Neuron (in vitro differentiated cells): ENCODE data around the gene PHC3.
"Not testable (repeated sequence)": the region's sequence is repeated elsewhere in the genome, so short reads cannot be mapped to it uniquely, and the experiment has no call there.

Source experiments
- H2AFZ ChIP-seq: one replicate; pipeline ENCODE4 v1.6.1; 2013; ENCODE audit warnings: low read depth, mild to moderate bottlenecking, inconsistent platforms, low read length, moderate library complexity
- H3K27me3 ChIP-seq: one replicate; pipeline ENCODE4 v1.6.1; 2013; ENCODE audit warnings: low read length; ENCODE audit not compliant: insufficient read depth
- H3K36me3 ChIP-seq: one replicate; pipeline ENCODE4 v1.6.1; 2013; ENCODE audit warnings: low read length; ENCODE audit not compliant: insufficient read depth
- H3K4me1 ChIP-seq: one replicate; pipeline ENCODE4 v1.6.1; 2013; ENCODE audit warnings: low read length; ENCODE audit not compliant: insufficient read depth
- H3K4me3 ChIP-seq: 2 replicates; pipeline ENCODE4 v1.5.1; 2013; ENCODE audit warnings: mild to moderate bottlenecking, low read length, moderate library complexity
- H3K9me3 ChIP-seq: one replicate; pipeline ENCODE4 v1.6.1; 2013; ENCODE audit warnings: low read length

The PHC3 gene

GRCh38 chr3:170180908-170181885 is at the start of gene PHC3:
PHC3 (minus strand) TSS chr3:170181733; CDS start chr3:170181715, 18 bp downstream.
- peak within 1 kb of the TSS; percentile 78 for H3K4me3 ChIP-seq
- no peaks in the 10 kb centered on the region for H3K27me3 ChIP-seq
- H3K9me3 ChIP-seq, result no peaks in the 10 kb centered on the region
- peaks cover 21% of the 10 kb centered on the region for H3K36me3 ChIP-seq
- H2AFZ ChIP-seq, result peak within 1 kb of the TSS; percentile 79
- H3K4me1 ChIP-seq, result peaks cover 11% of the 10 kb centered on the region

DNA sequence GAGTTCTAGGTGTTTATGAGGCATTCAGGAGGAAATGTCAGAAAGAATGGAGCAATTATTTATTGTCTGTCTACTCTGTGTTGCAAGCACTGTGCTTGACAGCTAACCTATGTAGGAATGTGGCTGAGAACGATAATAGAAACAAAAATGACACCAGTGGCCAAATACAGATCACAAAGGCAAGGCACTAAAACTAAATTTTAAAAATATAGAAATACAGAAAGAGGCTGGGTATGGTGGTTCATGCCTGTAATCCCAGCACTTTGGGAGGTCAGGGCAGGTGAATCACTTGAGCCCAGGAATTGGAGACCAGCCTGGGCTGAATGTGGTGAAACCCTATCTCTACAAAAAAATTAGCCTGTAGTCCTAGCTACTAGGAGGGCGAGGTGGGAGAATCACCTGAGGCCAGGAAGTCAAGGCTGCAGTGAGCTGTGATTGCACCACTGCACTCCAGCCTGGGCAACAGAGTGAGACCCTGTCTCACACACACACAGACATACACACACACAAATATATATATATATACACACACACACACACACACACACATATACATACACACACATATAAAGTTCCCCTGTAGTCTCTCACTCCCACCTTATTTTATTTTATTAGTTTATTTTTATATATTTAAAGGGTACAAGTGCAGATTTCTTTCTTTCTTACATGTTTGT is 46.7 kb upstream of the PHC3 start:
- no peak overlapping the region for H2AFZ ChIP-seq
- peaks cover 12% of the 10 kb centered on the region for H3K4me1 ChIP-seq
- no peaks in the 10 kb centered on the region for H3K9me3 ChIP-seq
- no peaks in the 10 kb centered on the region for H3K27me3 ChIP-seq
- no peaks in the 10 kb centered on the region for H3K36me3 ChIP-seq
- H3K4me3 ChIP-seq, result no peak overlapping the region

- no peak overlapping the region for H3K4me3 ChIP-seq
- peaks cover 12% of the 10 kb centered on the region for H3K4me1 ChIP-seq
- H2AFZ ChIP-seq, result no peak overlapping the region
- H3K9me3 ChIP-seq, result no peaks in the 10 kb centered on the region
- H3K36me3 ChIP-seq, result no peaks in the 10 kb centered on the region
- H3K27me3 ChIP-seq, result no peaks in the 10 kb centered on the region
These were observed 45.0 kb upstream of the PHC3 start for GRCh38 chr3:170226426-170226960.

DNA sequence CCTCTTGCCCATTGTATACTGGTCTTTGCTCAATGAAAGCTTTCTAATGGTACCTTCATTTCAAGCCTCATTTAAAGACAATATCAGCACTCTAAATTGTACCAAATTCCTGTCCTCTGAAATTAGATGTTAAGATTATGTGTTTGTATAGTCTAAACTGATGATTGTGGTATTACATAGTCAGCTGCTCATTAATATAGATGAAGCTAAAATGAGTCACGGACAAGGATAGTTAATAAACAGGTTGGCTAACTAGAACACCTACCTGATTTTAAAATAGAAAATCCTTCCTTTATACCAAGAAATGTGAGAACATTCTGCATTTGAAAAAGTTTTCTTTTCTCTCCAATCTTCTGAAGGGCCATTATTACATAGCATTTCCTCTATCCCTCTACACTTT is 43.6 kb upstream of the PHC3 start:
- no peaks in the 10 kb centered on the region for H3K9me3 ChIP-seq
- no peak overlapping the region for H3K4me3 ChIP-seq
- peaks cover 12% of the 10 kb centered on the region for H3K4me1 ChIP-seq
- no peaks in the 10 kb centered on the region for H3K27me3 ChIP-seq
- no peaks in the 10 kb centered on the region for H3K36me3 ChIP-seq
- H2AFZ ChIP-seq, result no peak overlapping the region

DNA sequence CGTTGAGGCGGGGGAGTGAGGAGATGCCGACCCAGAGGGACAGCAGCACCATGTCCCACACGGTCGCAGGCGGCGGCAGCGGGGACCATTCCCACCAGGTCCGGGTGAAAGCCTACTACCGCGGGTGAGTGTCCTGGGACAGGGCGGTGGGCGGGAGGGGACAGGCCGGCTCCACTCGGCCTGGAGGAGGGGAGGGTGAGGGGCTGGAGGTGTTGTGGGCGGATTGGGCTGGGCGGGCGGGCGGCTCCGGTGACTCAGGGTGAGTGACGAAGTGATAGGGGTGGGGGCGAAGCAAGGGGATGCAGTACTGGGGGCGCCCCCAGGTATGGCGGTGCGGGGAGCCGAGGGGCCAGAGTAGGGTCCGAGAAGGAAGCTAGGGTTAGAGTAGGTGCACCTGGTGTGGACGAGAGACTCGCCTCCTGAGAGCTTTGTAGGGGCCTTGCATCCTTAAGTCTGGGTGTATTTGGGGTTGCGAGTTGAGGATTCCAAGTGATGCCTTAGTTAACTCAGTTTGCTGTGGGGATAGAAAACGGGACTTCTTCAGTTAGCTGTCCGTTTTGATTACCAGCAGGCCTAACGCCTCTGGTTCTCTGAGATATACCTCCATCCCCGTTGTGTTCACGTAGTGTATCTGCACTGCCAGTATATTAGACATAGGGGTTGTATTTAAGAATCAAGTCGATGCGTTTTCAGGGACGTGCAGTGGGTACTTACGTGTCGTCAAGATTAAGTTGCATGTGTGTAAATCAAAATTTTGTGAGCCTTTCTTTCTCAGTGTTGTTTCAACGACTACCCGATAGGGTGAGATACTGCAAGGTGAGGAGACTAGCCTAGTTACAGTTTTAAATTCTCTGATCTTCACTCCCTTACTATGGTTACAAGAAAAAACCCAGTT is 41.4 kb upstream of the PHC3 start:
- H3K36me3 ChIP-seq, result no peaks in the 10 kb centered on the region
- H3K4me3 ChIP-seq, result peak overlapping the region; percentile 82
- H2AFZ ChIP-seq, result peak overlapping the region; percentile 75
- no peaks in the 10 kb centered on the region for H3K9me3 ChIP-seq
- peaks cover 12% of the 10 kb centered on the region for H3K4me1 ChIP-seq
- H3K27me3 ChIP-seq, result no peaks in the 10 kb centered on the region

GRCh38 chr3:170221924-170222646 is 40.6 kb upstream of the PHC3 start, which contains the start of gene PRKCI:
PRKCI (plus strand) TSS chr3:170222424; CDS start chr3:170222670, 246 bp downstream.
- H3K9me3 ChIP-seq, result no peaks in the 10 kb centered on the region
- H2AFZ ChIP-seq, result peak within 1 kb of the TSS; percentile 75
- peak within 1 kb of the TSS; percentile 82 for H3K4me3 ChIP-seq
- peaks cover 12% of the 10 kb centered on the region for H3K4me1 ChIP-seq
- H3K27me3 ChIP-seq, result no peaks in the 10 kb centered on the region
- no peaks in the 10 kb centered on the region for H3K36me3 ChIP-seq

DNA sequence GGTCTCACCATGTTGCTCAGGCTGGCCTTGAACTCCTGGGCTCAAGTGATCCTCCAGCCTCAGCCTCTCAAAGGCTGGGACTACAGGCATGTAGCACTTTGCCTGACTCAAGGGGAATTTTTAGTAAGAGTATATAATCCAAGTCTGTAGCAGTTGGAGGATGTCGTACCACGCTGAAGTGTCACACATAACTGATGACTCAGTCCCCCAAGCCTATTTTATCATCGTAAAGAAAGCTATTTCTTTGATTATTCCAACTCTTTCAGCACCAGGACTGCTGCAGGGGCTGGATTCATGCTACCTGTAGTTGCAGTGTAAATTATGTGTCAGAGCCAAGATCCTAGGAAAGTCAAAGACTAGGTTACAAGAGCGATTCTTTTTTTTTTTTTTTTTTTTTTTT is 39.3 kb upstream of the PHC3 start:
- Histone ChIP-seq H3K4me1 (peaks cover 12% of the 10 kb centered on the region), H3K36me3 (no peaks in the 10 kb centered on the region), H3K9me3 (no peaks in the 10 kb centered on the region), H2AFZ (no peak overlapping the region), H3K4me3 (no peak overlapping the region), H3K27me3 (no peaks in the 10 kb centered on the region)

- no peak overlapping the region for H2AFZ ChIP-seq
- H3K9me3 ChIP-seq, result no peaks in the 10 kb centered on the region
- no peak overlapping the region for H3K4me3 ChIP-seq
- peaks cover 12% of the 10 kb centered on the region for H3K4me1 ChIP-seq
- no peaks in the 10 kb centered on the region for H3K27me3 ChIP-seq
- H3K36me3 ChIP-seq, result no peaks in the 10 kb centered on the region
These were observed 38.3 kb upstream of the PHC3 start for GRCh38 chr3:170219850-170220249.

GRCh38 chr3:170211668-170212067 is 30.1 kb upstream of the PHC3 start:
- H3K4me3 ChIP-seq, result no peak overlapping the region
- no peaks in the 10 kb centered on the region for H3K27me3 ChIP-seq
- H3K36me3 ChIP-seq, result no peaks in the 10 kb centered on the region
- H3K9me3 ChIP-seq, result no peaks in the 10 kb centered on the region
- H2AFZ ChIP-seq, result no peak overlapping the region
- no peaks in the 10 kb centered on the region for H3K4me1 ChIP-seq

GRCh38 chr3:170207717-170208116 is 26.2 kb upstream of the PHC3 start:
- Histone ChIP-seq H2AFZ (no peak overlapping the region), H3K9me3 (no peaks in the 10 kb centered on the region), H3K36me3 (no peaks in the 10 kb centered on the region), H3K4me1 (peaks cover 3% of the 10 kb centered on the region), H3K27me3 (no peaks in the 10 kb centered on the region), H3K4me3 (no peak overlapping the region)

- H3K9me3 ChIP-seq, H3K36me3 ChIP-seq, H3K27me3 ChIP-seq, H3K4me3 ChIP-seq, H2AFZ ChIP-seq, H3K4me1 ChIP-seq: not testable (repeated sequence)
These were observed 24.7 kb upstream of the PHC3 start for GRCh38 chr3:170206164-170206762.

DNA sequence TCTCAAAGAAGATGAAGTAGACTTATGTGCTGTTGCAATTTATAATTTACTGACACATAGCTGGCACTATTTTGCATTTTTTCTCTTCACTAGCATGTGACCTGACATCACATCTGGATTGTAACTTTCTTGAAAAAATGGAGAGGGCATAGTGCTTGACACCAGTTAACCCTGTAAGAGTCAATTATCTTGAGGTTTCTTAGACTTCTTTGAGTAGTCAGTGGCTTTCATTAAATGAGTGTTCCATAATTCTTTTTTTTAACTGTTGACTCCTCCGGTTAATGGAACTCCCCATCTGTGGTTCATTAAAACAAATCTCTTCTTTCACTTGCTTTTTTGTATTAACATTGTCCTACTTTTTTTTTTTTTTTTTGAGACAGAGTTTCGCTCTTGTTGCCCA is 23.8 kb upstream of the PHC3 start:
- no peak overlapping the region for H3K4me3 ChIP-seq
- H3K27me3 ChIP-seq, result no peaks in the 10 kb centered on the region
- no peaks in the 10 kb centered on the region for H3K9me3 ChIP-seq
- H3K36me3 ChIP-seq, result no peaks in the 10 kb centered on the region
- H2AFZ ChIP-seq, result no peak overlapping the region
- H3K4me1 ChIP-seq, result peaks cover 3% of the 10 kb centered on the region
